Stimulated activated naive CD8-positive, alpha-beta T cell treated with anti-CD3 and anti-CD28 coated beads, Interleukin-15, Interleukin-2, amounts not matched to agents 100 ng/mL and 50 ng/mL, for 24 hours (primary cell): ENCODE data around the gene PRTFDC1.
"Not testable (repeated sequence)": the region's sequence is repeated elsewhere in the genome, so short reads cannot be mapped to it uniquely, and the experiment has no call there.

Experiments
- H3K27ac Mint-ChIP-seq: one replicate; pipeline ENCODE4 v1.8.0; 2021; ENCODE audit warnings: mild to moderate bottlenecking, mixed read lengths
- H3K27me3 Mint-ChIP-seq: one replicate; pipeline ENCODE4 v1.8.0; 2021; ENCODE audit warnings: mixed read lengths
- H3K36me3 Mint-ChIP-seq: one replicate; pipeline ENCODE4 v1.8.0; 2021; ENCODE audit warnings: low read depth, mixed read lengths
- H3K4me1 Mint-ChIP-seq: one replicate; pipeline ENCODE4 v1.8.0; 2021; ENCODE audit warnings: low read depth, mixed read lengths
- H3K4me3 Mint-ChIP-seq: one replicate; pipeline ENCODE4 v1.8.0; 2021; ENCODE audit warnings: mild to moderate bottlenecking, mixed read lengths
- H3K9me3 Mint-ChIP-seq: one replicate; pipeline ENCODE4 v1.8.0; 2021; ENCODE audit warnings: mixed read lengths

PRTFDC1 gene

DNA sequence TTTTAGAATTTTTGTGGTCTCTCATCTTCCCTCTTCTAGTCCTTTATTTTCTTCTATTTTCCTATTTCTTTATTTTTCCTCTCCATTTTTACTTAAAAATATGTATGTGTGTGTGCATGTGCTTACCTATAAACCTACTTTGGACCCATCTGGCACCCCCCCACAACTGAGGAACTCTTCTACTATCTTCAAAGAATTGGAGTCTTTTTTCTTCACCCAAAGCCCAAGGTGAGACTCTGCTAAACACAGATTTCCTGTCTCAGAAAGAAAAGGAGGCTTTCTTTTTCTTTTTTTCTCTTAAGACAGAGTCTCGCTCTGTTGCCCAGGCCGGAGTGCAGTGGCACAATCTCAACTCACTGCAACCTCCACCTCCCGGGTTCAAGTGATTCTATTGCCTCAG, 24.2 kb downstream of the PRTFDC1 start:
- Mint-ChIP-seq H3K27me3 (no peaks in the 10 kb centered on the region), H3K27ac (no peak overlapping the region), H3K36me3 (peaks cover 14% of the 10 kb centered on the region), H3K4me3 (no peak overlapping the region), H3K4me1 (peaks cover 23% of the 10 kb centered on the region), H3K9me3 (peaks cover 9% of the 10 kb centered on the region)

DNA sequence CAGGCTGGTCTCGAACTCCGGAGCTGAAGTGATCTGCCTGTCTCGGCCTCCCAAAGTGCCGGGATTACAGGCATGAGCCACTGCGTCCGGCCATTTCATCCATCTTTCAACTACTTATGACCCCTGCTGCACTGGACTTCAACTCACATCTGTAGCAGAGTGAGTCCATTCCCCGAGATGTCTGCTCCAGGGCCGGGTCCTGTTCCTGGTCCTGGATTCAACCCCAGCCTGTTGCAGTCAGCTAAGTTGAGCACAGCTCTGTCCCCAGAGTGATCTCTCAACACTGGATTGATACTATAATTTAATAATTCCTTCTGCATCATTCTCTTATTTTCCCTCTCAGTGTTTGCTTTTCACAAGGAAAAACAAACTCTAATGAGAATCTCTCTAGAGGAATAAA, 25.8 kb downstream of the PRTFDC1 start:
- H3K27me3 Mint-ChIP-seq = no peaks in the 10 kb centered on the region
- H3K4me1 Mint-ChIP-seq = peaks cover 35% of the 10 kb centered on the region
- H3K9me3 Mint-ChIP-seq = peaks cover 9% of the 10 kb centered on the region
- no peak overlapping the region for H3K4me3 Mint-ChIP-seq
- peaks cover 19% of the 10 kb centered on the region for H3K36me3 Mint-ChIP-seq
- no peak overlapping the region for H3K27ac Mint-ChIP-seq

DNA sequence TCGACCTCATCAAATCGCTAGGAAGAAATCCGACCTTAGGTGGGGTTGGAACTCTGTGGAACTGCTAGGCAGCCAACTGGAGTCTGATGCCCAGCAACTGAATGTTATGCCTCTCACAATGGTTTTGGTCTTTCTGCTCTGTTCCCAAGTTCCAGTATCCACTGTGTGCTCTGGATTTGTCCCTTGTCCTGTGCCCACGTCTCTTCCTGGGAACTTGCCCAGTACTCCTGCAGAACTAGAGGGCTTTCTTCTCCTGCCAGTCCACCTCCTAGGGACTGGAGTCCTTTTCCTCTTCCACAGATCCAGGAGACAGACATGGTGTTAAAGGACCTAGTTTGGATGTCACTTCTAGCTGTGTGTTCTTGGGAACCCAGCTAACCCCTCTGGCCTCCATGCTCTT, 26.6 kb downstream of the PRTFDC1 start:
- no peak overlapping the region for H3K27ac Mint-ChIP-seq
- no peak overlapping the region for H3K4me3 Mint-ChIP-seq
- H3K27me3 Mint-ChIP-seq = no peaks in the 10 kb centered on the region
- H3K4me1 Mint-ChIP-seq = peaks cover 42% of the 10 kb centered on the region
- H3K9me3 Mint-ChIP-seq = peaks cover 9% of the 10 kb centered on the region
- peaks cover 25% of the 10 kb centered on the region for H3K36me3 Mint-ChIP-seq

DNA sequence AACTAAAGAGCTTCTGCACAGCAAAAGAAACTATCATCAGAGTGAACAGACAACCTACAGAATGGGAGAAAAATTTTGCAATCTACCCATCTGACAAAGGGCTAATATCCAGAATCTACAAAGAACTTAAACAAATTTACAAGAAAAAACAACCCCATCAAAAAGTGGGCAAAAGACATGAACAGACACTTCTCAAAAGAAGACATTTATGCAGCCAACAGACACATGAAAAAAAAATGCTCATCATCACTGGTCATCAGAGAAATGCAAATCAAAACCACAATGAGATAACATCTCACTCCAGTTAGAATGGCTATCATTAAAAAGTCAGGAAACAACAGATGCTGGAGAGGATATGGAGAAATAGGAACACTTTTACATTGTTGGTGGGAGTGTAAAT, 27.9 kb downstream of the PRTFDC1 start:
- H3K9me3 Mint-ChIP-seq = peaks cover 13% of the 10 kb centered on the region
- H3K27me3 Mint-ChIP-seq, H3K4me3 Mint-ChIP-seq, H3K27ac Mint-ChIP-seq: not testable (repeated sequence)
- peaks cover 43% of the 10 kb centered on the region for H3K4me1 Mint-ChIP-seq
- H3K36me3 Mint-ChIP-seq = peaks cover 29% of the 10 kb centered on the region

DNA sequence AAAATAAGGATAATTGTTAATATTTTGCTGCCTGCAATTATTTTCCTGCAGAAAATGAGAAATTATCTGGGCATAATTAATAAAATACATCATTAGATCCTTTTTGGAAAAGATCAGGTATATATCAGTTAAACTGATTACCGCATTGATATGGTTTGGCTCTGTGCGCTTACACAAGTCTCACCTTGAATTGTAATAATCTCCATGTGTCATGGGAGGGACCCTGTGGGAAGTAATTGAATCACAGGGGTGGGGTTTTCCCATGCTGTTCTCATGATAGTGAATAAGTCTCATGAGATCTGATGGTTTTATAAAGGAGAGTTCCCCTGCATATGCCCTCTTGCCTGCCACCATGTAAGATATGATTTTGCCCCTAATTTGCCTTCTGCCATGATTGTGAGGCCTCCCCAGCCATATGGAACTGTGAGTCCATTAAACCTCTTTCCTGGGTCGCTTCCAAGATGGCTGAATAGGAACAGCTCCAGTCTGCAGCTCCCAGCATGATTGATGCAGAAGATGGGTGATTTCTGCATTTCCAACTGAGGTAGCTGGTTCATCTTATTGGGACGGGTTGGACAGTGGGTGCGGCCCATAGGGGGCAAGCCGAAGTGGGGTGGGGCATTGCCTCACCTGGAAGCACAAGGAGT, 30.1 kb downstream of the PRTFDC1 start:
- Mint-ChIP-seq H3K4me3 (peak overlapping the region; percentile 21), H3K36me3 (peaks cover 29% of the 10 kb centered on the region), H3K4me1 (peaks cover 28% of the 10 kb centered on the region), H3K9me3 (peaks cover 13% of the 10 kb centered on the region), H3K27ac (peak overlapping the region; percentile 93)
- not testable (repeated sequence) for H3K27me3 Mint-ChIP-seq

DNA sequence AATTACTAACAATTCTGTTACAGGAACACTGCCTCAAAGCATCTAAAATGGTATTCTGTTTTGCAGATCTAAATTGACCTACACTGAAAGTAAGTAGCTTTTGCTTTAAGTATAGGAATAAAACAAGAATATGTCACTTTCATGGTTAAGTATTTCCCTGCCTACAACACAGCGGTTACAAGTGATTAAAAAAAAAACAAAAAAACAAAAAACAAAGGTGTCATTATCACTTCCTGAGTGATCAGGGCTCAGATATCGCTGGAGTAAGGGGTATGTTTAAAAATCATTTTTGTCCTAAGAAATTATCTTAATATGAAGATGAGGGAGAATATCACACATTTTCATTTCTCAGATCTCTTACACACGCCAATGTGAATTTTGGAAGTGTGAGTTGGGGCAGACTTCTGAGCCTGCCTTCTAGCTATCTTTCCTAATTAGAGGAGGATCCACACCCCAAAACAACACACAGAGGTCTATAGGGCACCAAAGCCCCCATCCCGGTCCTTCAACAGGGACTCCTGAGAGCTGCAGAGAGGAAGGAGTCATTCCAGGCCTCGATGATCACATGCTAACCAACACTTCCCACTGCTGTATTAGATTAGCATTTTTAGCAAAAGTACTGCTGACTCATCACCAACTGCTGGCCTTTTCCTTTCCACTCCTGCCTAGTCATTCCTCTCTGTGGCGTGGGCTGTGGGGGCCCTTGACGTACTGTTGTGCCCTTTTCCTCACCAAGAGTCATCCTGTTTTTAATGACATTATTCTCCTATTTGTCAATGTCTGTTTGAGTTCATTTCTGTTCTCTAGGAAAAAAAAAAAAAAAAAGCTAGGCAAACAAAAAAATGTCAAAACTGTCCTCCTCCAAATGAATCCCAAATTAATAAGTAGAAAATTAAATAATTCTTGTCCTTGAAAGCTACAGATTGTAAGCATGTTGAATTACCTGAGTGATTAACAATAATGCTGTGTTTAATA, 31.2 kb downstream of the PRTFDC1 start:
- Mint-ChIP-seq H3K9me3 (peaks cover 13% of the 10 kb centered on the region), H3K27ac (peak overlapping the region; percentile 93), H3K4me1 (peaks cover 21% of the 10 kb centered on the region), H3K4me3 (peak overlapping the region; percentile 67), H3K36me3 (peaks cover 29% of the 10 kb centered on the region), H3K27me3 (no peaks in the 10 kb centered on the region)

DNA sequence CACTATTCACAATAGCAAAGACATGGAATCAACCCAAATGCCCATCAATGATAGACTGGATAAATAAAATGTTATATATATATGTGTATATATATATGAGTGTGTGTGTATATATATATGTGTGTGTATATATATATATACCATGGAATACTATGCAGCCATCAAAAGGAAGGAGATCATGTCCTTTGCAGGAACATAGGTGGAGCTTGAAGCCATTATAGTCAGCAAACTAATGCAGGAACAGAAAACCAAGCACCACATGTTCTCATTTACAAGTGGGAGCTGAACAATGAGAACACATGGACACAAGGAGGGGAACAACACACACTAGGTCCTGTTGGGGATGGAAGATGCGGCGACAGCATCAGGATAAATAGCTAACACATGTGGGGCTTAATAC, 32.2 kb downstream of the PRTFDC1 start:
- not testable (repeated sequence) for H3K27ac Mint-ChIP-seq, H3K27me3 Mint-ChIP-seq, H3K4me3 Mint-ChIP-seq
- peaks cover 13% of the 10 kb centered on the region for H3K9me3 Mint-ChIP-seq
- peaks cover 29% of the 10 kb centered on the region for H3K36me3 Mint-ChIP-seq
- peaks cover 21% of the 10 kb centered on the region for H3K4me1 Mint-ChIP-seq

DNA sequence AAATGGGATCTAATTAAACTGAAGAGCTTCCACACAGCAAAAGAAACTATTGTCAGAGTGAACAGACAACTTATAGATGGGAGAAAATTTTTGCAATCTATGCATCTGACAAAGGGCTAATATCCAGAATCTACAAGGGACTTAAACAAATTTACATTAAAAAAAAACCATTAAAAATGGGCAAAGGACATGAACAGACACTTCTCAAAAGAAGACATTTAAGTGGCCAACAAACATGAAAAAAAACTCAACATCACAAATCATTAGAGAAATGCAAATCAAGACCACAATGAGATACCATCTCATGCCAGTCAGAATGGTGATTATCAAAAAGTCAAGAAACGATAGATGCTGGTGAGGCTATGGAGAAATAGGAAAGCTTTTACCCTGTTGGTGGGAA, 32.8 kb downstream of the PRTFDC1 start:
- H3K36me3 Mint-ChIP-seq = peaks cover 24% of the 10 kb centered on the region
- H3K27ac Mint-ChIP-seq, H3K4me3 Mint-ChIP-seq, H3K27me3 Mint-ChIP-seq: not testable (repeated sequence)
- peaks cover 21% of the 10 kb centered on the region for H3K4me1 Mint-ChIP-seq
- H3K9me3 Mint-ChIP-seq = peaks cover 13% of the 10 kb centered on the region

DNA sequence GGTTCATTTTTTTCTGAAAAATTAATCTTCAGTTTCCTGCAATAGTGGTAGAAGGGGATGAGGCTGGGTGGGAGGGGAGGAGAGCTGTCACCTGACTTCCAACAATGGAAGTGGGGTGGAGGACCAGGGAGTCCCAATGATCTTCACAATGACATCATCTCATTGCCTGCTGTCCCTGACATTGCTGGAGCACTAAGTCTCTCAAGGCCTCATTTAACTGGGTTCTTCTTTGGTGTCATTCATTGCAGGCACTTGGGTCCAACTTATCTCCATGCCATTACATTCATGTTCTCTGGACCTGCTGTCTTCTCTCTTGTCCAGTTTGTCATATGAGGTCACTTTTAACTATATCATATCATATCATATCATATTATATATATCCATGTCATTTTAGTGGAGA, 34.4 kb downstream of the PRTFDC1 start:
- no peak overlapping the region for H3K27ac Mint-ChIP-seq
- peaks cover 15% of the 10 kb centered on the region for H3K36me3 Mint-ChIP-seq
- H3K27me3 Mint-ChIP-seq = no peaks in the 10 kb centered on the region
- H3K9me3 Mint-ChIP-seq = peaks cover 3% of the 10 kb centered on the region
- peaks cover 21% of the 10 kb centered on the region for H3K4me1 Mint-ChIP-seq
- H3K4me3 Mint-ChIP-seq = no peak overlapping the region

DNA sequence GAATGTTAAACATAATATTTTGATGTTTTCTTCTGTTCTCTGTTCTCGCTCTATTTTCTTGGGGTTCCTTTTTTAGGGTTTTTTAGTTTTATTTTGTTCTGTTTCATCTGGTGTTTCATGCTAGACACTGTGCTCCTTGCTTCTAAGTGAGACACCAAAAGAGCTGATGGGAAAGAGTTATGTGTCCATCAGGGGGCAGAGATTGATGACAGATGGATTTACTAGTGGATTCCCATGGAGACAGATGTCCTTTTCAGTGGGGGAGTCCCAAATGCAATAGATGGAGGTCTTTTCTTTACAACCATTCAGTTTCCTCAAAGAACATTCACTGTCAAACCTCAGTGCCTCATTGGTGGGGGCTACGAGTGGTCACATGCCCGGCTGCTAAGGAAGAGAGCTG, 34.9 kb downstream of the PRTFDC1 start:
- Mint-ChIP-seq H3K4me3 (no peak overlapping the region), H3K9me3 (peaks cover 3% of the 10 kb centered on the region), H3K27ac (no peak overlapping the region), H3K27me3 (no peaks in the 10 kb centered on the region), H3K36me3 (peaks cover 14% of the 10 kb centered on the region), H3K4me1 (peaks cover 23% of the 10 kb centered on the region)

DNA sequence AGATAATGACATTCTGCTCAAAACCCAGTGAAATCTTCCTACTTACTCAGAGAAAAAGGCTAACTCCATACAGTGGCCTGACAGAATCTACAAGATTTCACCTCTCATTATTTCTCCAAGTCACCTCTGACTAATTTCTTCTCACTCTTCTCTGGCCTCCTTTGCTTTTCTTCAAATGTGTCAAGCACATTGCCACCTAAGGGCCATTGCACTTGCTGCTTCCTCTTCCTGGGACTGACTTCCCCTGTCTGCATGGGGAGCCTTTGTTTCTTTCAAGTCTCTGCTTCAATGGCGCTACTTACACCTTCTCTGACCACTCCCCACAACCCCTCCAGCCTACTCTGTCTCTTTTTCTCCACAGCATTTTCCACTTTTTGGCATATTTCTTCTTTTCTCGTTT, 36.0 kb downstream of the PRTFDC1 start:
- peaks cover 3% of the 10 kb centered on the region for H3K9me3 Mint-ChIP-seq
- peaks cover 8% of the 10 kb centered on the region for H3K36me3 Mint-ChIP-seq
- H3K4me3 Mint-ChIP-seq = no peak overlapping the region
- H3K4me1 Mint-ChIP-seq = peaks cover 21% of the 10 kb centered on the region
- no peak overlapping the region for H3K27ac Mint-ChIP-seq
- no peaks in the 10 kb centered on the region for H3K27me3 Mint-ChIP-seq

DNA sequence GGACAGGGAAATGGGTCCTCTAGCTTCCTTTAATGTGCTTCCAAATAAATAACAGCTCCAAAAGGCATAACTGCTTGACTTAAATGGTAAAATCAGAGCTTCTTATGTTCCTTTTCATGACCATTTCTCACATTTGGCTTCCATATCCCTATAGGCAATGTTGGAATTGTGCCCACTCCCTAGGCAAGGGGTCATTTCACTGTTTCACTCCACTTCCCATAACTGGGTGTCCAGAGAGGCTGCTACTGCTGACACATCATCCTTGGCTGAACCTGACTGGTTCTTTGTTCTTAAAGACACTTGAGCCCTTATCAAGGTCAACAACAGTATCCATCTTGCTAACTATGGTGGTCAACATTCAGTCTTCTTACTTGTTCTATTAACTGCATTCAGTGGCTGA, 37.1 kb downstream of the PRTFDC1 start:
- no peak overlapping the region for H3K4me3 Mint-ChIP-seq
- peaks cover 3% of the 10 kb centered on the region for H3K9me3 Mint-ChIP-seq
- no peaks in the 10 kb centered on the region for H3K27me3 Mint-ChIP-seq
- peaks cover 19% of the 10 kb centered on the region for H3K4me1 Mint-ChIP-seq
- no peak overlapping the region for H3K27ac Mint-ChIP-seq
- peaks cover 5% of the 10 kb centered on the region for H3K36me3 Mint-ChIP-seq

DNA sequence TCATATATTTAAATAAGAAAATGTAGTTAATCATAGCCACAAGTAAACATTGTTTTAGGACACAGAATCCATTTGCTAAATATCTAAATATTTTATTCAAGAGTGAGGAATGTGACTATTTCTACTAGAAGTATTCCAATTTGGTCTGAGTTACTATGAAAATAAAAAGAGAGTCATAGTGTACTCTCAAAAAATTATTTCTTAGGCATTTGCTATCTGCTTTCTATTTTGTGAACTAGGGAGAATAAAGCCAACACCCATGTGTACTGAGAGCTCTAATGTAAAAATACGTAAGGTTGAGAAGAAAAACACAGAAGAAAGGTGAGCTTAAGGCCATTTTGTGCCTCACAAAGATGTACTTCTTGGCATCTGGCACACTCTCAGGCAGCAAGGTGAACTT, 38.3 kb downstream of the PRTFDC1 start:
- Mint-ChIP-seq H3K9me3 (no peaks in the 10 kb centered on the region), H3K4me3 (no peak overlapping the region), H3K4me1 (peaks cover 20% of the 10 kb centered on the region), H3K27me3 (no peaks in the 10 kb centered on the region), H3K27ac (no peak overlapping the region), H3K36me3 (no peaks in the 10 kb centered on the region)

DNA sequence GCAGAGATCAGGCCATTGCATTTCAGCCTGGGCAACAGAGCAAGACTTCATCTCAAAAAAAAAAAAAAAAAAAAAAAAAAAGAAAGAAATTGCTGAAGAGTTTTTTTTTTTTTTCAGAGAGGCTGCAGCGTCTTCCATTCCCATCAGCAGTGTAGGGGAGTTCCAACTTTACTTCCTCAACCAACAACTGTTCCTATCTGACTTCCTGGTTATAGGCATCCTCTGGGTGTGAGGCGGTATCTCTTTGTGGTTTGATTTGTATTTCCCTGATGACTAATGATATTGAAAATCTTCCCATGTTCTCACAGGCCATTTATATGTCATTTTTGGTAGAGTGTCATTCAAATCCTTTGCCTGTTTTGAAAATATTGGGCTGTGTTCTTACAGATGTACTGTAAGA, 40.2 kb downstream of the PRTFDC1 start:
- Mint-ChIP-seq H3K27ac (peak overlapping the region; percentile 53), H3K9me3 (no peaks in the 10 kb centered on the region), H3K27me3 (no peaks in the 10 kb centered on the region), H3K4me1 (peaks cover 27% of the 10 kb centered on the region), H3K36me3 (no peaks in the 10 kb centered on the region), H3K4me3 (peak overlapping the region; percentile 28)

DNA sequence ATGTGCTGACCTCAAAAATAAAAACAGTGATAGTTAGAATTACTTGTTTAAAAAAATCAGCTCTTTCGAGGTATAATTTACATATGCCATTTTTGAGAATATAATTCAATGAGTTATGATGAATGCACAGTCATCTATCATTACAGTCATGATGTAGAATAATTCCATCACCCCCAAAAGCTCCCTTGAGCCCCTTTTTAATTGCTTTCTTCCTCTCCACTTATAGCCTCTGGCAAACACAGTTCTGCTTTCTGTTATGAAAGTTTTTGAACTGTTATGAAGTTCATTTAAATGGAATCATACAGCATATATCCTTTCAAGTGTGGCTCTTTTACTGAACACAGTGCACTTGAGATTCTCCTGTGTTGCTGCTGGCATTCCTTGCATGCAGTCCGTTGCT, 41.4 kb downstream of the PRTFDC1 start:
- Mint-ChIP-seq H3K9me3 (peaks cover 3% of the 10 kb centered on the region), H3K27ac (no peak overlapping the region), H3K36me3 (peaks cover 5% of the 10 kb centered on the region), H3K4me3 (no peak overlapping the region), H3K4me1 (peaks cover 27% of the 10 kb centered on the region), H3K27me3 (no peaks in the 10 kb centered on the region)
